Stimulated activated CD4-positive, alpha-beta T cell treated with anti-CD3 and anti-CD28 coated beads, Interleukin-15, amount 100 ng/mL, for 48 hours (primary cell): Measurements from ENCODE around the gene ZNF20.
"Not testable (repeated sequence)": the region's sequence is repeated elsewhere in the genome, so short reads cannot be mapped to it uniquely, and the experiment has no call there.

ENCODE experiments used
- DNase-seq, 2 donors: peaks; one replicate each; pipeline ENCODE4 v3.0.0-alpha.2; 2020; ENCODE audit warnings: low read depth in 2 of 2

The ZNF20 gene

GRCh38 chr19:12112701-12113100 lies 27.4 kb downstream of the ZNF20 start:
- peak in 1 of 2 donors; percentile 4 for DNase-seq

GRCh38 chr19:12111943-12112637 lies 28.1 kb downstream of the ZNF20 start:
- DNase-seq, result no peak

GRCh38 chr19:12111176-12111575 lies 29.0 kb downstream of the ZNF20 start:
- DNase-seq, result no peak

- not testable (repeated sequence) for DNase-seq
Measured at GRCh38 chr19:12103909-12104308, 36.2 kb downstream of the ZNF20 start.

- no peak for DNase-seq
Measured at GRCh38 chr19:12098040-12098439, 42.1 kb downstream of the ZNF20 start.

GRCh38 chr19:12095111-12095790 lies 44.9 kb downstream of the ZNF20 start:
- no peak for DNase-seq

- no peak for DNase-seq
Measured at GRCh38 chr19:12093777-12094176, 46.4 kb downstream of the ZNF20 start.

GRCh38 chr19:12092956-12093355 lies 47.2 kb downstream of the ZNF20 start:
- no peak for DNase-seq

- peak; percentile 64 to 65 for DNase-seq
Measured at GRCh38 chr19:12092065-12092867, 47.9 kb downstream of the ZNF20 start.

GRCh38 chr19:12090807-12091206 lies 49.3 kb downstream of the ZNF20 start:
- DNase-seq, result peak; percentile 46 to 70

GRCh38 chr19:12085074-12085818 lies 54.9 kb downstream of the ZNF20 start:
- DNase-seq, result no peak

- not testable (repeated sequence) for DNase-seq
Measured at GRCh38 chr19:12083336-12083735, 56.8 kb downstream of the ZNF20 start.
